Astrocyte of the spinal cord (primary cell): ENCODE data around the gene CFAP20DC.
A peak's percentile ranks its signal among the peaks of the same experiment; 100 is the strongest.

Source experiments
- DNase-seq: peaks from one replicate; pipeline ENCODE4 v3.0.0; 2011; ENCODE audit warnings: low read depth, low spot score
- H3K4me3 ChIP-seq: 2 replicates; pipeline ENCODE4 v1.5.1; 2011; ENCODE audit warnings: low read depth, mild to moderate bottlenecking, low read length, moderate library complexity
- in situ Hi-C: cut with HindIII; loops from 2 replicates; pipeline ENCODE4 v1.10.0; 2017; ENCODE audit warnings: low sequenced_read_pairs
- TF ChIP-seq, protein P1 (sequence below): IDR thresholded peaks from 2 replicates; pipeline ENCODE4 v1.5.1; 2012; ENCODE audit warnings: low read depth, mild to moderate bottlenecking, low read length, inconsistent platforms

CFAP20DC gene

DNA sequence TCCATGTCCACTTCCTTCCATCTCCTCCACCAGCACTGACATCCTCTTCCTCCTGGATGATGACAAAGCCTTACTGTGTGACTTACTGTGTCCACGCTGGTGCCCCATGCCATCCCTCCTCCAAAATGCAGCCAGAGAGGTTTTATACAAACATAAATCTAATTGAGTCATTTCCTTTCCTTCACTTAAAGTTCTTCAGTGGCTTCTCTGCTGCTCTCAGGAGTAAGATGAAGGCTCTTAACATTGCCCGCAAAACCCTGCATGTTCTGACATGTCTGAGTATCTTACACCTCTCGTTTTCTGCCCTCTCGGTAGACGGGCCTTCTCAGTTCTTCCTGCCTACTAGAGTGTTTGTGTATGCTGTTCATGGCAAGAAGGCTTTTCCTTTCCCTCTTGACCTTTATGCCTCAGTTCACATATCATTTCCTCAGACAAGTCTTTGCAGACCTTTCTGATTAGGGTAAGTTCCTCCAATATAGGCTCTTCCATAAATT, 175.5 kb downstream of the CFAP20DC start:
- DNase-seq: peak; percentile 16
- in situ Hi-C loops: no loop called here
- H3K4me3 ChIP-seq: no peak overlapping the region
- TF ChIP-seq, protein P1, sequence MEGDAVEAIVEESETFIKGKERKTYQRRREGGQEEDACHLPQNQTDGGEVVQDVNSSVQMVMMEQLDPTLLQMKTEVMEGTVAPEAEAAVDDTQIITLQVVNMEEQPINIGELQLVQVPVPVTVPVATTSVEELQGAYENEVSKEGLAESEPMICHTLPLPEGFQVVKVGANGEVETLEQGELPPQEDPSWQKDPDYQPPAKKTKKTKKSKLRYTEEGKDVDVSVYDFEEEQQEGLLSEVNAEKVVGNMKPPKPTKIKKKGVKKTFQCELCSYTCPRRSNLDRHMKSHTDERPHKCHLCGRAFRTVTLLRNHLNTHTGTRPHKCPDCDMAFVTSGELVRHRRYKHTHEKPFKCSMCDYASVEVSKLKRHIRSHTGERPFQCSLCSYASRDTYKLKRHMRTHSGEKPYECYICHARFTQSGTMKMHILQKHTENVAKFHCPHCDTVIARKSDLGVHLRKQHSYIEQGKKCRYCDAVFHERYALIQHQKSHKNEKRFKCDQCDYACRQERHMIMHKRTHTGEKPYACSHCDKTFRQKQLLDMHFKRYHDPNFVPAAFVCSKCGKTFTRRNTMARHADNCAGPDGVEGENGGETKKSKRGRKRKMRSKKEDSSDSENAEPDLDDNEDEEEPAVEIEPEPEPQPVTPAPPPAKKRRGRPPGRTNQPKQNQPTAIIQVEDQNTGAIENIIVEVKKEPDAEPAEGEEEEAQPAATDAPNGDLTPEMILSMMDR: no peak

DNA sequence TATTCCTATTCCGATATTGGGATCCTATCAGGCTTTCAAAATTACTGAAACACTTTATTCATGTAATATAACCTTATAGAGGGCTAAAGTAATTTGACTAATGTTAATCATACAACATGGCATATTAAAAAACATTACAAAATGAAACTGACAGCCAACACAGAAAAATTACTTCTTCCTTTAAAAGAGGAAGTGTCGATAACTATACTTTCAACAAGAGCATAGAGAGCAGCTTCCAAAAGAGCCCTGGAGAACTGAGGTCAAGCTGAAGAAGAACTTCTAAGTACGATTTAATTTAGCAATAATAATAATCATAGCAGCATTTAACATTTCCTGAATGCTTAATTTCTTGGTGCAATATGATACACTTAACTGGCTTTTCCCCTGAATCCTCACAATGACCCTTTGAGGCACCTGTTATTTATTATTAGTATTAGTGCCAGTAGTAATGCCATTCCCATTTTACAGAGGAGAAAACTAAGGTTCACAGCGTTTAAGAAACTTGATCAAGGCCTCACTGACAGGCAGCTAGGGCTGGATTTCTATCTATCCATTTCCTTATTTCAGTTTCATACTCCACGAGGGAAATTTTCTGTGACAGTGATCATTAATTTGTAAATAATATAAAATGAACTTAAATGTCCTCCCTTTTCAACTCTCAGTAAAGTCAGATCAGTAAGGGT, 181.6 kb downstream of the CFAP20DC start:
- DNase-seq: no peak
- no peak overlapping the region for H3K4me3 ChIP-seq
- in situ Hi-C loops: no loop called here
- TF ChIP-seq, protein P1: no peak

GRCh38 chr3:58867621-58868020, 182.2 kb downstream of the CFAP20DC start:
- TF ChIP-seq, protein P1: no peak
- in situ Hi-C loops: no loop called here
- H3K4me3 ChIP-seq: no peak overlapping the region
- DNase-seq: no peak

GRCh38 chr3:58866079-58866478, 183.7 kb downstream of the CFAP20DC start:
- TF ChIP-seq, protein P1: no peak
- in situ Hi-C loops: no loop called here

DNA sequence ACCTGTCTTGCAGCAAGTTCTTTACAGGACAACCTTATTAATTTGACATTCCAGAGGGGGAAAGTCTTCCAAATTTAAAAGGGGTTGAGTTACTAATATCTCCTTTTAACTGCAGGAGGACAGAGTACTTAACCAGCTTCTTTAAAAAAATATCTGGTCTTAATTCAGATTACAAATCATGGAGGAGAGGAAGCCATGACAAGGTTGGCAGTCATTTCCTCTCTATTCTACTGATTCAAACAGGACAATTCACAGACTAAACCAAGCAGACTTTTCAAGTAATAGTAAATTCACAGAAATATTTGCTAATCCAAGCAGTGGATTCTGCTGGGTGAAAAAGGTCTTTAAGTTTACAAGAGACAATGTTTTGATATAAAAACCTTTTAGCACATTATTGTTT, 185.3 kb downstream of the CFAP20DC start:
- DNase-seq: peak; percentile 3
- in situ Hi-C loops: no loop called here

More at GRCh38 chr3:58866079-58866478, 183.7 kb downstream of the CFAP20DC start:
- no peak overlapping the region for H3K4me3 ChIP-seq
- DNase-seq: no peak

DNA sequence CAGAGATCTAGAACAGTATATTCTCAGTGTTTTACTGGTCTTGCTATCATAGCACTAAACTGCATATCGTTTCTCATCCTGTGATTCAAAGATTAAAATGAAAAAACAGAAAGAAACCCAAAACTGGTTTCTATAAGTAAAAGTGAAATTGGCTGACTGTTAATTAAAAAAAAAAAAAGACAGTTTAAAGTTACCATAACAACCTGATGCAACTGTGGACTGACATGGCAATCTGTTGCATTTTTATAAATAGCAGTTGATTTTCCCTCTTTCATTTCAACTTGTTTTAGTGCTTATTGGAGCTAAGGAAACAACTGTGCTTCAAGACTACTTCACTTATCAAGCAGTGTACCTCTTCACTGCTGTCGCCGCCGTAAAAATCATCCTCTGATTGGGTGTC, 186.6 kb downstream of the CFAP20DC start:
- TF ChIP-seq, protein P1: no peak
- no peak for DNase-seq
- H3K4me3 ChIP-seq: no peak overlapping the region
- in situ Hi-C loops: no loop called here

More for the DNA sequence above, 185.3 kb downstream of the CFAP20DC start:
- H3K4me3 ChIP-seq: no peak overlapping the region
- TF ChIP-seq, protein P1: no peak
